Thyroid gland (tissue), 4 donors: Measurements from ENCODE around the gene CHRNB2. TPM values are rescaled to one million over a fixed set of nuclear protein-coding genes. Genes with fewer than 3 reads are reported as not detected.

Source experiments
- DNase-seq, 2 donors: peaks; one replicate each; pipeline ENCODE4 v3.0.0-alpha.2; 2019
- H3K27ac ChIP-seq, 3 donors: fragments of 200-600 bp; sonication (generic); 1 replicate in 2 of 3; 2 replicates in 1 of 3; pipeline ENCODE4 v1.5.1; 2016 to 2019; ENCODE audit warnings: mild to moderate bottlenecking in 1 of 3, moderate library complexity in 1 of 3
- H3K27me3 ChIP-seq: fragments of 200-600 bp; sonication (generic); one replicate; pipeline ENCODE4 v1.5.1; 2019
- H3K36me3 ChIP-seq, 2 donors: fragments of 200-600 bp; sonication (generic); one replicate each; pipeline ENCODE4 v1.5.1; 2016 to 2019
- H3K4me1 ChIP-seq, 2 donors: fragments of 200-600 bp; sonication (generic); one replicate each; pipeline ENCODE4 v1.5.1; 2017 to 2019
- H3K4me3 ChIP-seq, 3 donors: fragments of 200-600 bp; sonication (generic); replicated peaks in 1 of 3; 1 replicate in 2 of 3; 2 replicates in 1 of 3; pipeline ENCODE4 v1.5.1; 2016; ENCODE audit warnings: mild to moderate bottlenecking in 1 of 3
- H3K9me3 ChIP-seq: fragments of 200-600 bp; sonication (generic); one replicate; pipeline ENCODE4 v1.5.1; 2017
- CTCF ChIP-seq, 6 experiments: fragments of 200-600 bp in 3 of 6; fragments of 450-650 bp in 3 of 6; sonication (generic) in 3 of 6; IDR thresholded peaks; one replicate each; pipeline ENCODE4 v1.5.1; 2016 to 2019; ENCODE audit warnings: antibody characterized with exemption in 6 of 6, mild to moderate bottlenecking in 2 of 6, inconsistent platforms in 1 of 6, moderate library complexity in 1 of 6
- POLR2A ChIP-seq, 2 donors: fragments of 450-650 bp; IDR thresholded peaks; one replicate each; pipeline ENCODE4 v1.6.1; 2017; ENCODE audit warnings: antibody characterized with exemption in 2 of 2, mild to moderate bottlenecking in 2 of 2, moderate library complexity in 1 of 2
- WGBS, 2 donors: methylation state at CpG; one replicate each; pipeline ENCODE4 v1.1.5; 2017; 5-methylcytosine and 5-hydroxymethylcytosine counted together
- intact Hi-C: fragments of 100-400 bp; cut with DNase I; formaldehyde crosslinking; loops from one replicate; pipeline ENCODE4 v1.15.1; 2023
- total RNA-seq, 4 donors: library from RNA; depleted of rRNA; stranded (reverse); fragments of >200 nt; gene quantifications; one replicate each; pipeline ENCODE4 v1.2.3, GENCODE V29; 2016

Gene CHRNB2
- total RNA-seq, 4 donors from 2014 or later: 0.73 TPM; not detected in 3

GRCh38 chr1:154626456-154627256 lies 59.1 kb downstream of the CHRNB2 start:
- intact Hi-C loops: no loop called here
- Histone ChIP-seq H3K9me3 (no peaks in the 10 kb centered on the region), H3K36me3 (no peaks in the 10 kb centered on the region), H3K27me3 (no peaks in the 10 kb centered on the region), H3K4me1 (peaks cover 7 to 9% of the 10 kb centered on the region in 2 donors), H3K27ac (peak overlapping the region; percentile 79 to 85 (median 84)), H3K4me3 (peak overlapping the region in 2 of 3 donors; percentile 85 to 96)
- TF ChIP-seq CTCF (IDR thresholded peaks at IDR 0.05) (no peak), POLR2A (IDR thresholded peaks at IDR 0.05) (no peak)
- no peak for DNase-seq
- WGBS, 2 donors: 28 to 36% methylated on average over 10 of the region's 10 CpGs

- TF ChIP-seq POLR2A (IDR thresholded peaks at IDR 0.05) (no peak), CTCF (IDR thresholded peaks at IDR 0.05) (no peak)
- peak overlapping the region; percentile 79 to 85 (median 84) for H3K27ac ChIP-seq
- no peaks in the 10 kb centered on the region for H3K9me3 ChIP-seq
- WGBS, 2 donors: 0% methylated on average over 28 to 44 of the region's 70 CpGs
- peak; percentile 86 to 90 for DNase-seq
- intact Hi-C loops: no loop called here
- H3K36me3 ChIP-seq: no peaks in the 10 kb centered on the region
- peak overlapping the region; percentile 66 to 96 (median 85) for H3K4me3 ChIP-seq
- no peaks in the 10 kb centered on the region for H3K27me3 ChIP-seq
- peaks cover 7 to 9% of the 10 kb centered on the region in 2 donors for H3K4me1 ChIP-seq
Observed at GRCh38 chr1:154627257-154628120, 59.9 kb downstream of the CHRNB2 start.

GRCh38 chr1:154628121-154628405 lies 60.5 kb downstream of the CHRNB2 start:
- no peaks in the 10 kb centered on the region for H3K9me3 ChIP-seq
- H3K36me3 ChIP-seq: no peaks in the 10 kb centered on the region
- H3K27me3 ChIP-seq: no peaks in the 10 kb centered on the region
- TF ChIP-seq POLR2A (IDR thresholded peaks at IDR 0.05) (no peak), CTCF (IDR thresholded peaks at IDR 0.05) (no peak)
- peak overlapping the region; percentile 66 to 96 (median 85) for H3K4me3 ChIP-seq
- DNase-seq: no peak
- intact Hi-C loops: no loop called here
- H3K4me1 ChIP-seq: peaks cover 7 to 9% of the 10 kb centered on the region in 2 donors
- peak overlapping the region; percentile 79 to 85 (median 84) for H3K27ac ChIP-seq
- 16 to 17% methylated on average over 5 of the region's 5 CpGs for WGBS, 2 donors

- no peak for DNase-seq
- H3K36me3 ChIP-seq: no peaks in the 10 kb centered on the region
- H3K9me3 ChIP-seq: no peaks in the 10 kb centered on the region
- TF ChIP-seq POLR2A (IDR thresholded peaks at IDR 0.05) (no peak), CTCF (IDR thresholded peaks at IDR 0.05) (no peak)
- peaks cover 7 to 9% of the 10 kb centered on the region in 2 donors for H3K4me1 ChIP-seq
- intact Hi-C loops: no loop called here
- H3K4me3 ChIP-seq: no peak overlapping the region
- WGBS, 2 donors: 71 to 93% methylated on average over 1 of the region's 1 CpG
- no peak overlapping the region for H3K27ac ChIP-seq
- no peaks in the 10 kb centered on the region for H3K27me3 ChIP-seq
Observed at GRCh38 chr1:154629061-154629674, 61.6 kb downstream of the CHRNB2 start.

Other genes with a start within 250 kb of the CHRNB2 start
- gene AQP10, start 246.7 kb upstream of the CHRNB2 start, total RNA-seq: not detected
- 100 to 1,000 TPM in 1 of 4 donors, 10 to 100 TPM in 3; 61.6 to 106 (median 76.4) TPM for gene ATP8B2, start 242.3 kb upstream of the CHRNB2 start, total RNA-seq
- gene IL6R, start 162.4 kb upstream of the CHRNB2 start, total RNA-seq: 10 to 100 TPM in 1 of 4 donors, 1 to 10 TPM in 3; 4.4 to 15.3 (median 7.4) TPM
- 1 to 10 TPM; 5.6 to 9.9 (median 7.3) TPM for gene TDRD10, start 65.6 kb upstream of the CHRNB2 start, total RNA-seq
- gene SHE, start 65.4 kb upstream of the CHRNB2 start, total RNA-seq: 10 to 100 TPM; 35.8 to 56.0 (median 43.0) TPM
- gene UBE2Q1, start 9.1 kb upstream of the CHRNB2 start, total RNA-seq: 10 to 100 TPM; 24.5 to 61.3 (median 28.7) TPM
- gene ADAR, start 40.4 kb downstream of the CHRNB2 start, total RNA-seq: 100 to 1,000 TPM in 2 of 4 donors, 10 to 100 TPM in 2; 89.1 to 168 (median 114) TPM